Astrocyte of the spinal cord (primary cell): ENCODE measurements around the gene SLIT3.
"Not testable (repeated sequence)": the region's sequence is repeated elsewhere in the genome, so short reads cannot be mapped to it uniquely, and the experiment has no call there.

Source experiments
- DNase-seq: peaks from one replicate; pipeline ENCODE4 v3.0.0; 2011; ENCODE audit warnings: low read depth, low spot score
- H3K4me3 ChIP-seq: 2 replicates; pipeline ENCODE4 v1.5.1; 2011; ENCODE audit warnings: low read depth, mild to moderate bottlenecking, low read length, moderate library complexity
- in situ Hi-C: cut with HindIII; loops from 2 replicates; pipeline ENCODE4 v1.10.0; 2017; ENCODE audit warnings: low sequenced_read_pairs
- TF ChIP-seq, protein P1 (sequence below): IDR thresholded peaks from 2 replicates; pipeline ENCODE4 v1.5.1; 2012; ENCODE audit warnings: low read depth, mild to moderate bottlenecking, low read length, inconsistent platforms

The SLIT3 gene

DNA sequence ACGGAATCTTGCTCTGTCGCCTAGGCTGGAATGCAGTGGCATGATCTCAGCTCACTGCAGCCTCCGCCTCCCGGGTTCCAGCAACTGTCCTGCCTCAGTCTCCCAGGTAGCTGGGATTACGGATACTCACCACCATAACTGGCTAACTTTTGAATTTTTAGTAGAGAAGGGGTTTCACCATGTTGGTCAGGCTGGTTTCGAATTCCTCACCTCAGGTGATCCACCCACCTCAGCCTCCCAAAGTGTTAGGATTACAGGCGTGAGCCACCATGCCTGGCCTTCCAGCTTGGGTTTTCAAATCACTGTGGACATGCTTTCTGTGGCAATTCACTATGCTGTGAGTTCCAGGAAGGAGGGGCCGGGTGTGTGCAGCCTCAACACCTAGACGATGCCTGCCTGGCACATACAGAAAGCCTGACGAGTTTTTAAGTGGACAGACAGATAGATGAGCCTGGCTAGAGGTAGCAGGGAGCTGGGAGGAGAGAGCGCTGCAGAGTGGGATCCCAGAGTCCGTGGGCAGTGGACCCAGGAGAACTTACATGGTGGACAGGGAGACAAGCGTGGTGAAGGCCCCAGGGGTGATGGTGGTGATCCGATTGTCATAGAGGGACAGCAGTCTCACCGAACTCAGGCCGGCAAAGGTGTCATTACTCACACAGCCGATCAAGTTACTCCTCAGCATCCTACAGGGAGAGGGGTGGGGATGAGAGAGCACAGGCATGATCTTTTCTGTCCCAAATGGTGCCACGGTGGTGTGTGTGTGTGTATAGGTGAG, 548.3 kb downstream of the SLIT3 start:
- in situ Hi-C loops, result no loop called here
- DNase-seq, result no peak
- TF ChIP-seq, protein P1, sequence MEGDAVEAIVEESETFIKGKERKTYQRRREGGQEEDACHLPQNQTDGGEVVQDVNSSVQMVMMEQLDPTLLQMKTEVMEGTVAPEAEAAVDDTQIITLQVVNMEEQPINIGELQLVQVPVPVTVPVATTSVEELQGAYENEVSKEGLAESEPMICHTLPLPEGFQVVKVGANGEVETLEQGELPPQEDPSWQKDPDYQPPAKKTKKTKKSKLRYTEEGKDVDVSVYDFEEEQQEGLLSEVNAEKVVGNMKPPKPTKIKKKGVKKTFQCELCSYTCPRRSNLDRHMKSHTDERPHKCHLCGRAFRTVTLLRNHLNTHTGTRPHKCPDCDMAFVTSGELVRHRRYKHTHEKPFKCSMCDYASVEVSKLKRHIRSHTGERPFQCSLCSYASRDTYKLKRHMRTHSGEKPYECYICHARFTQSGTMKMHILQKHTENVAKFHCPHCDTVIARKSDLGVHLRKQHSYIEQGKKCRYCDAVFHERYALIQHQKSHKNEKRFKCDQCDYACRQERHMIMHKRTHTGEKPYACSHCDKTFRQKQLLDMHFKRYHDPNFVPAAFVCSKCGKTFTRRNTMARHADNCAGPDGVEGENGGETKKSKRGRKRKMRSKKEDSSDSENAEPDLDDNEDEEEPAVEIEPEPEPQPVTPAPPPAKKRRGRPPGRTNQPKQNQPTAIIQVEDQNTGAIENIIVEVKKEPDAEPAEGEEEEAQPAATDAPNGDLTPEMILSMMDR, result no peak
- no peak overlapping the region for H3K4me3 ChIP-seq

DNA sequence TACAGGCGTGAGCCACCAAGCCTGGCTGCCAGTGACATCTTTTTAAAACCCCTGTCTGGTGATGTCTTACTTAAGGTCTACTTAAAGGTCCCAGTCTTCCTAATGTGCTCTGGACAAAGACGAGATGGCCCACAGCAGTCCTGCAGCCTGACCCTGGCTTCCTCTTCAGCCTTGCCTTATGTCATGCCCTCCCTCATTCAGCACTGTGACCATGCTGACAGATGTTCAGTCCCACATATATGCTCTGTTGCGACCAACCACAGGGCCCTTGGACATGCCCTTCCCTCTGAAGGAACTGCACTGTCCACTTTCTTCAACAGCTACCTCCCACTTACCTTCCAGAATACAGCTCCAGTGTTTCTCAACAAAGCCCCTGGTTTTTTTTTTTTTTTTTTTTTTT, 548.9 kb downstream of the SLIT3 start:
- DNase-seq, result no peak
- in situ Hi-C loops, result no loop called here
- H3K4me3 ChIP-seq, result no peak overlapping the region
- TF ChIP-seq, protein P1, result no peak

- in situ Hi-C loops, result no loop called here
- TF ChIP-seq, protein P1, result no peak
- DNase-seq, result no peak
- no peak overlapping the region for H3K4me3 ChIP-seq
Observed at GRCh38 chr5:168750926-168751325, 550.0 kb downstream of the SLIT3 start.

GRCh38 chr5:168749391-168750100, 551.4 kb downstream of the SLIT3 start:
- in situ Hi-C loops, result no loop called here
- TF ChIP-seq, protein P1, result no peak

DNA sequence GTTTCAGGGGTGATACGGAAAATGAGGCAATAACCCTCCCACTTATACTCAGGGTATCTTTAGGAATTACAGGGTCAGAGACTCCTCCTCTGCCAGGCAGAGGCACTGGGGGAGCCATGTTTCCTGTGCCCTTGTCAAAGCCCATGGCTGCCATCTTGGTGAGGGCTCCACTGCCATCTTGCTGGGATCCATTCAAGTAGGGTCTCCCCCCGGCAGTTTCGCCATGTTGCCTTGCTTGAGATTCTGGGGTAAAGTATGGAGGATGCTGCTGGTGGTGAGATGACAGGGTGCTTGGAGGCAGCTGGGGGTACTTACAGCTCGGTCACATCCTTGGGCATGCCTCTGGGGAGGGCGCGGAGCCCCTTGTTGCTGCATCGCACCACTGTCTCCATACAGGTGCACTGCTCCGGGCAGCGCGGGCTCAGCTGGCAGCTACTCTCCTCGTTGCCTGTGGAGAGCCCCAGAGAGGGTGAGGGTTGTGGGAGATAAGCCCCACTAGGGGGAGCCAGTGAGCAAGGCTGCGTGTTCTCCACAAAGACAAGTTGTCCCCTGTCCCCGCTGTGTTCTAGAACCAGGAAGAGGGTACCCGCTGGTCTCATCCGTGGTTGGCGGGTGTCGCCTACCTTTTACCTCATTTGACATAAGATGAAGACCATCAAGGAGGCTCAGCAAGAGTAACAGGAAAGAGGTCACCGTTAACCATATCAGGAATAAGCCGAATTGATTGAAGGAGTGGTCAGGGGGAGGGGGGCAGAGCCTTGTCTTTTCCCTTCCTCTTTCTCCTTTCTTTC, 552.8 kb downstream of the SLIT3 start:
- in situ Hi-C loops, result no loop called here
- H3K4me3 ChIP-seq, result no peak overlapping the region
- TF ChIP-seq, protein P1, result peak; percentile 52
- DNase-seq, result no peak

More at GRCh38 chr5:168749391-168750100, 551.4 kb downstream of the SLIT3 start:
- H3K4me3 ChIP-seq, result no peak overlapping the region
- no peak for DNase-seq

DNA sequence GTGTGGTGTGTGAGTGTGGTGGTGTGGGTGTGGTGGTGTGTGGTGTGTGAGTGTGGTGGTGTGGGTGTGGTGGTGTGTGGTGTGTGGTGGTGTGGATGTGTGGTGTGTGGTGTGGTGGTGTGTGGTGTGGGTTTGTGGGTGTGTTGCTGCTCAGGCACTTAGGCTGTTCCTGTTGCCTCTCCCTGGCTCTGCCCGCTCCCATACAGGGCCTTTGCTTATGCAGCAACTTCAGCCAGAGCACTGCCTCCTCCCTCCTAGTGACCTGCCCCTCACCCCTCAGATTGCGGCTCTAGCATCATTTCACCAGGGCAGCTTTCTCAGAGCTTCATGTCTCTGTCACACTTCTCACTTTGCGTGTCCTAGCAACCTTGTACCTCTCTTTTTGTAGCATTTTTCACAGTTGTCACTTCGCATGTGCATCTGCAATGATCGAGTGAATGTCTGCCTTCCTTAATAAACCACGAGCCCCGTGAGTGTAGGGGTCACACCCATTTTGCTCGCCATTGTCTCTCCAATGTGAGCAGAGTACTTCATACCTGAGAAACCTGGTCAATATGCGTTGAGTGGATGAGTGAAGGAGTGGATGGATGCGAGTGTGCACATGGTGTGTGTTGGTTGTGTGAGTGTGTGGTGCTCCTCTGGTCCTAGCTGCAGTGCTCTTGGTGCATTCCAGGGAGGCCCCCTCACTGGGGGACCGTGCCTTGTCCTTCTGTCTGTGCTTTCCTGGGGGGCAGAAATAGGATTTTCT, 553.9 kb downstream of the SLIT3 start:
- no peak overlapping the region for H3K4me3 ChIP-seq
- in situ Hi-C loops, result no loop called here
- DNase-seq, result no peak
- TF ChIP-seq, protein P1, result no peak

- DNase-seq, H3K4me3 ChIP-seq, in situ Hi-C loops: not testable (repeated sequence)
Observed at GRCh38 chr5:168746126-168746892, 554.6 kb downstream of the SLIT3 start.
